Mucosa of descending colon (tissue), 3 donors: Measurements from ENCODE around the gene PHF13. TPM values are rescaled to one million over a fixed set of nuclear protein-coding genes. Genes with fewer than 3 reads are reported as not detected.

Experiments
- ATAC-seq: fragments of 200-7000 bp; cut with Tn5 transposase; one replicate; pipeline ENCODE4 v1.9.1; 2020; ENCODE audit warnings: mild to moderate bottlenecking, moderate library complexity
- DNase-seq, 3 donors: peaks; one replicate each; pipeline ENCODE4 v3.0.0-alpha.2; 2020
- H3K36me3 ChIP-seq: fragments of 200-600 bp; one replicate; pipeline ENCODE4 v1.8.0; 2021; ENCODE audit warnings: low read depth, mild to moderate bottlenecking
- H3K4me1 ChIP-seq: fragments of 200-600 bp; one replicate; pipeline ENCODE4 v1.8.0; 2021; ENCODE audit warnings: low read depth, mild to moderate bottlenecking
- H3K4me3 ChIP-seq: fragments of 200-600 bp; one replicate; pipeline ENCODE4 v1.8.0; 2021; ENCODE audit warnings: mild to moderate bottlenecking
- H3K9me3 ChIP-seq: fragments of 200-600 bp; one replicate; pipeline ENCODE4 v1.8.0; 2021; ENCODE audit warnings: mild to moderate bottlenecking
- CTCF ChIP-seq: fragments of 200-600 bp; IDR thresholded peaks from one replicate; pipeline ENCODE4 v1.8.0; 2022; ENCODE audit warnings: antibody characterized with exemption, mild to moderate bottlenecking
- intact Hi-C, 2 donors: fragments of 100-400 bp; cut with DNase I in 1 of 2; cut with micrococcal nuclease in 1 of 2; formaldehyde crosslinking; loops; one replicate each; pipeline versions ENCODE4 v1.11.0 to v1.11.1; 2022; cut with DNase I, micrococcal nuclease
- total RNA-seq, 3 donors: library from RNA; stranded (reverse); fragmentation: NEBNext Ultra II Directional in 2 of 3; extraction: Animal tissue kit (Norgen Biotek cat#: 25700) in 2 of 3; gene quantifications; one replicate each; pipeline versions ENCODE4 v1.2.1 to v1.2.4, GENCODE V29; 2021 to 2023
- donor health status: DM: no; HTN: no; CAD: no; lungs with moderate emphysema.
- donor health status: DM: no; HTN: no; CAD: no.
- donor health status: DM: no; HTN: yes; CAD: no.

PHF13 gene
- total RNA-seq, 3 donors from 2014 or later = 6.6 to 21.5 (median 8.9) TPM

- no peaks in the 10 kb centered on the region for H3K36me3 ChIP-seq
- no peak for ATAC-seq
- peaks cover 1% of the 10 kb centered on the region for H3K4me1 ChIP-seq
- no peak overlapping the region for H3K4me3 ChIP-seq
- H3K9me3 ChIP-seq = no peaks in the 10 kb centered on the region
- no peak for DNase-seq
- TF ChIP-seq CTCF = no peak
- intact Hi-C loops = no loop called here
Measured at GRCh38 chr1:6574025-6574620, 39.4 kb upstream of the PHF13 start.

- ATAC-seq = no peak
- H3K36me3 ChIP-seq = no peaks in the 10 kb centered on the region
- no peak for DNase-seq
- no peaks in the 10 kb centered on the region for H3K9me3 ChIP-seq
- intact Hi-C loops = no loop called here
- H3K4me3 ChIP-seq = no peak overlapping the region
- H3K4me1 ChIP-seq = peaks cover 8% of the 10 kb centered on the region
- no peak for TF ChIP-seq CTCF
Measured at GRCh38 chr1:6574818-6575217, 38.7 kb upstream of the PHF13 start.

GRCh38 chr1:6577831-6578525 lies 35.6 kb upstream of the PHF13 start:
- DNase-seq = no peak
- intact Hi-C loops = no loop called here
- Histone ChIP-seq H3K9me3 (no peaks in the 10 kb centered on the region), H3K36me3 (no peaks in the 10 kb centered on the region), H3K4me3 (no peak overlapping the region), H3K4me1 (peaks cover 32% of the 10 kb centered on the region)
- TF ChIP-seq CTCF = no peak
- ATAC-seq = no peak

- intact Hi-C loops = no loop called here
- Histone ChIP-seq H3K4me1 (peaks cover 37% of the 10 kb centered on the region), H3K36me3 (no peaks in the 10 kb centered on the region), H3K9me3 (no peaks in the 10 kb centered on the region), H3K4me3 (no peak overlapping the region)
- no peak for ATAC-seq
- TF ChIP-seq CTCF = no peak
- no peak for DNase-seq
Measured at GRCh38 chr1:6578624-6579373, 34.7 kb upstream of the PHF13 start.

GRCh38 chr1:6579374-6580118 lies 34.0 kb upstream of the PHF13 start, which contains the start of gene ZBTB48:
Gene ZBTB48, plus strand, starts transcription at chr1:6579994. Its CDS starts 616 bp downstream, at chr1:6580610.
- peak; percentile 96 for ATAC-seq
- Histone ChIP-seq H3K4me1 (peaks cover 37% of the 10 kb centered on the region), H3K4me3 (peak within 1 kb of the TSS; percentile 83), H3K36me3 (no peaks in the 10 kb centered on the region), H3K9me3 (no peaks in the 10 kb centered on the region)
- no peak for TF ChIP-seq CTCF
- DNase-seq = peak; percentile 100
- intact Hi-C loops = no loop called here
